ENCODE data around the gene NCOA5.
"Not testable (repeated sequence)": the region's sequence is repeated elsewhere in the genome, so short reads cannot be mapped to it uniquely, and the experiment has no call there.

The NCOA5 gene

DNA sequence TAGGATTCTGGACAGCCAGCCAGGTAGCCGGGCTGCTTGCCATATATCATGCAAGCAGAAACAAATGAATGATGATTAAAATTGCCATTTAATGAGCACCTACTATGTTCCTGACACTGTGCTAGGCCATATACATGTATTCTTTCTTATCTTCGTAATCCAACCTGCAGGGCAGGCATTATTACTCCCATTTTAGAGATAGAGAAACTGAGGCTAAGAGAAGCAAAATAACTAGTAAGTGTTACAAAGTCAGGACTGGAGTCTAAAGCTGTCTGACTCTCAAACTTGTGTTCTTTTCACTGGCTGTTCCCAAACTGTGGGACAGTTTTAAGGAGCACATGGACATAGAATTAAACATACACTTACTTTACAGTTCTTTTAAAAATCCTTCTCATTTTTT is 30.4 kb upstream of the NCOA5 start:
- no peak for DNase-seq (ENCODE audit: low read depth)

DNA sequence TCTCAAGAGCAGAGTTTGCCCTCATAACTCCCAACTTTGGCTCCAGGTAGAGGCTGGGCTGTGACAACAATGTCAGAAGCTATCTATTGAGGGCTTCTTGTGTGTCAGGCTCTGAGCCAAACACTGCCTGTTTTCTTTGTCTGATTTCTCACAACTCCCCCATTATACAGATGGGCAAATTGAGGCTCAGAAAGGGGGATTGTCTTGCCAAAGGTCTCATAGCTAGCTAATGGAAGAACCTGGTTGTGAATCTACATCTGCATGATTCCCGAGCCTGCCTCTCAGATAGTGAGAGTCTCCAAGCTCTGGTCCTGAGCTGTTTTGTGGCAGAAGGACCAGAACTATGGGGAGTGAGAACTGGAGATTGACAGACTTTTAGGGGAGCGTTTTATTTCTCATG is 29.8 kb upstream of the NCOA5 start:
- DNase-seq (ENCODE audit: low read depth) = no peak

DNA sequence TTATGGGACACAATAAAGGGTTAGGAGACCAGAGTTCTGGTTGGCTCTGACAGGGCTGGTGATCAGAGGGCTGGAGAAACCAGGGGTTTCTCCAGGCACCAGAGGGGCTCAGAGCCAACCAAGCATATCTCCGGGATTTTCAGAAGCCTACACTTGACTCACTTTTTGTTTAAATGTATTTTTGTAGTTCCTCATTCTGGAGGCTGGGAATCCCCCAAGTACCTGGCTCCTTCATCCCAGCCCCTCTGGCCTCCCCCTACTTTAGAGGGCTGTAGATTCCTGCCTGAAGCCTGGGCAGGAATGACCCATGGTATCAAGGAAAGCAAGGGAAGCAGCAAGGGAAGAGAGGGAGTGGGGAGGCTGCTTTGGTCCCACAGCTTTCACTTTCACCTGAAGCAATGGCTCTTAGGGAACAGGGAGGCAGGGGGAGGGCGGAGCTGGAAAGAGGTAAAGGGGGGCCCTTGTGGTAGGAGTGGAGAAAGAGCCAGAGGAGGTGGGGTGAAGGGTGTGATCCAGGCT is 29.3 kb upstream of the NCOA5 start:
- no peak for DNase-seq (ENCODE audit: low read depth)

- no peak for DNase-seq (ENCODE audit: low read depth)
These were observed 28.8 kb upstream of the NCOA5 start for GRCh38 chr20:46118481-46119020.

GRCh38 chr20:46117704-46118467 is 28.1 kb upstream of the NCOA5 start, which contains the start of gene CD40:
TSS of gene CD40 (plus strand) at chr20:46118314. CDS start at chr20:46118344, 30 bp downstream.
- peak; percentile 37 for DNase-seq (ENCODE audit: low read depth)

GRCh38 chr20:46114449-46114848 is 24.7 kb upstream of the NCOA5 start:
- no peak for DNase-seq (ENCODE audit: low read depth)

DNA sequence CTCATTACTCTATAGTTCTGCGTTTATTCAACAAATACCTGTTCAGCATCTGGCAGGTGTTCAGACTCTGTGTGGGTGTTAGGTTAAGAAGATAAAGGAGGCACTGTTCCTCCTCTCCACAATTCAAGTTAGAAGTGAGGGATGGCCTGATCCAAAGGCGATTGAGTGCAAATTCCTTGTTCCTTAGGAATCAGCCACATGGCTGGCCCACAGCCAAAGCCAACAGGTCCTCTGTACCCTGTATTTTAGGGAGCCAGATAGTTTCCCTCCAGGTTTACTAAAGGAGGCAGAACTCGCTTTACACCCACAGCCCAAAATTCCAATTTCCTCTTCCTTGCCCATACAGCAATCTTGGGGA is 23.3 kb upstream of the NCOA5 start:
- no peak for DNase-seq (ENCODE audit: low read depth)

GRCh38 chr20:46112430-46113112 is 22.8 kb upstream of the NCOA5 start:
- DNase-seq (ENCODE audit: low read depth) = no peak

DNA sequence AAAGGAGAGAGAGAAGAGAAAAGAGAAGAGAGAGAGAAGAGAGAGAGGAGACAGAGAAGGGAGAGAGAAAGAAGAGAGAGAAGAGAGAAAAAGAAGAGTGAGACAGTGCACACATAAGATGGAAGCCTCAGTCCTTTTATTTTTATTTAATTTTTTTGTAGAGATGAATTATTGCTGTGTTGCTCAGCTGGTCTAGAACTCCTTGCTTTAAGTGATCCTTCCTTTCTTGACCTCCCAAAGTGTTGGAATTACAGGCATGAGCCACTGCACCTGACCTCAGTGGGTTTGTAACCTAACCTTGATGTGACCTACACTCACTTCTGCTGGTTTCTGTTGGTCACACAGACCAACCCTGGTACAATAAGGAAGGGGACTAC is 22.1 kb upstream of the NCOA5 start:
- DNase-seq (ENCODE audit: low read depth) = no peak

DNA sequence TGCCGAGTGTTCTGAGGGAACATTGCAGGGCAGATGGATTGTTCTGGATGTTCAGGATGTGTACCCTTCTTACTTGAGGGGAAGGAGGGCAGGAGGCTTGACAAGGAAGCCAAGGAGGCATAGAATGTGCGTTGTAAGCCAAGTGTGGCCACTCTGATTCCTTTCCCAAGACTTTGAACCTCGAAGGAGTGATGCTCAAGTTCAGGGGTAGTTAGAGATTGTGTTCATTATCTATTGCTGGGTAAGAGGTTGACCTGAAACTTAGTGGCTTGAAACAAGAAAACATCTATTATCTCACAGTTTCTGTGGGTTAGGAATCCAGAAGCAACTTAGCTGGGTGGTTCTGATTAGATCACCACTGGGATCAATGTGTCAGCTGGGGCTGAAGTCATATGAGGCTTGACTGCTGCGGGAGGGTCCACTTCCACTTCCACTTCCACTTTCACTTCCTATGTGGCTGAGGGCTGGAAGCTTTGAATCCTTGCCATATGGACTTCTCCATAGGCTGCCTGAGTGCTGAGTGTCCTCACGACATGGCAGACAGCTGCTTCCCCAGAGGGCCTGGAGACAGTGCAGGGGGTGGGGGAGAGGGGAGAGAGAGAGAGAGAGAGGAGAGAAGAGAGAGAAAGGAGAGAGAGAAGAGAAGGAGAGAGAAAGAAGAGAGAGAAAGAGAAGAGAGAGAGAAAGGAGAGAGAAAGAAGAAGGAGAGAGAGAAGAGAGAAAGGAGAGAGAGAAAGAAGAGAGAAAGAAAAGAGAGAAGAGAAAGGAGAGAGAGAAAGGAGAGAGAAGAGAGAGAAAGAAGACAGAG is 21.5 kb upstream of the NCOA5 start:
- DNase-seq (ENCODE audit: low read depth) = no peak

DNA sequence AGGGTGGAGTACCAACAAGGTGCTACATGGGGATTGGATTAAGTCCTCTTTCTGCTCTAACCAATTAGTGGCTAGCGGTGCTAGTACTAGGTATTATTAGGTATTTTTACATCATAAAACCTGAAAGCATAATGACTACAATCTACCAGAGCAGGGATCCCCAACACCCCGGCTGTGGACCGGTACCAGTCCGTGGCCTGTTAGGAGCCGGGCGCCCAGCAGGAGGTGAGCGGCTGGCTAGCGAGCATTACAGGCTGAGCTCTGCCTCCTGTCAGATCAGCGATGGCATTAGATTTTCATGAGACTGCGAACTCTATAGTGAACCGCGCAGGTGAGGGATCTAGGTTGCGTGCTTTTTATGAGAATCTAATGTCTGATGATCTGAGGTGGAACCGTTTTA is 19.2 kb upstream of the NCOA5 start:
- DNase-seq (ENCODE audit: low read depth) = no peak

- DNase-seq (ENCODE audit: low read depth) = no peak
These were observed 18.7 kb upstream of the NCOA5 start for GRCh38 chr20:46108435-46108841.

DNA sequence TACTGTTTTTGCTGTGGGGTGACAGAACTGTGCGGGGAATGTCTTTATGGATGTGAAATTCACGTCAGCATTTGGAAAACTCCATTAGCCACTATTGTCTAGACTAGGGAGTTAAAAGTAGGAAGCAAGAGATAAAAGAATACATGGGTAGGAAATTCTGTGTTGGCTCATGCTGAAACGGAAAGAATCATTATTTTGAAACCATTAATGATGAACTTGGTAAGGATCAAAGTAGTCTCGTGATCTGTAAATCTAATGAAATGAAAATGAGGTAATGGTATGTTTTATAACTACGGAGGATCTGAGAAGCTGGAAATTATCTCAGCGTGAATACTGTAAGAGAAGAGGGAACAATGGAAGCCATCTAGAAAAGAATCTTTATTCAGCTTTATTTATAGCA is 17.3 kb upstream of the NCOA5 start:
- no peak for DNase-seq (ENCODE audit: low read depth)

- no peak for DNase-seq (ENCODE audit: low read depth)
These were observed 14.5 kb upstream of the NCOA5 start for GRCh38 chr20:46104262-46104661.

DNA sequence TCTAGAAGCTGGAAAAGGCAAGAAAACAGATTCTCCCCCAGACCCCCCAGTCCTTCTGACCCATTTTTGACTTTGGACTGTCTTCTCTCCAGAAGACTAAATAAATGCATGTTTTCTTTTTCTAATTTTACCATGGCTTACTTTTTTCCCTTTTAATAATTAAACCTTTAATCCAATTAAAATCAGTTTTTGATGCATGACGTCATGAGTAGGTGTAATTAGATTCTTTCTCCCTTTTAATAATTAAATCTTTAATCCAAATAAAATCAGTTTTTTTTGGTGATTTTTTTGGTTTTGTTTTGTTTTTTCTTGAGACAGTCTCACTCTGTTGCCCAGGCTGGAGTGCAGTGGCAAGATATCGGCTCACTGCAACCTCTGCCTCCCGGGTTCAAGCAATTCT is 13.2 kb upstream of the NCOA5 start:
- DNase-seq (ENCODE audit: low read depth) = no peak

DNA sequence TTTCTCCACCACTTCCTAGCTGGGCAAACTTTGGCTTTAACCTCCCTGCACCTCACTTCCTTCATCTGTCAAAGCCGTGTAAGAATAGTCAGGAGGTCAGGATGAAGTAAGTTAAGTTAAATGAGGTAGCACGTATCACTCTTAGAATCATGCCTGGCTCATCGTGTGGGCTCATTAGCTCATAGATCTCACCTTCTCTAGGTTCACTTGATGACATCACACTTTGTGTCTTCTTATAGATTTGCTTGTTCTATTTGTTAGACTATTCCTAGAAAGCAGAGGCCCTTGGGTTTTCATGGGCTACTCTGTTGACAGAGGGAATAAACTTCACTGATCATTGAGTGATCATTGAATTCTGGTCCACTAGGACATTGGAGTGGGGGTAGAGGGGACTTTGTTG is 12.2 kb upstream of the NCOA5 start:
- no peak for DNase-seq (ENCODE audit: low read depth)

- no peak for DNase-seq (ENCODE audit: low read depth)
These were observed 11.2 kb upstream of the NCOA5 start for GRCh38 chr20:46100988-46101387.

GRCh38 chr20:46100444-46100843 is 10.7 kb upstream of the NCOA5 start:
- DNase-seq (ENCODE audit: low read depth) = not testable (repeated sequence)

GRCh38 chr20:46099491-46100287 is 9.9 kb upstream of the NCOA5 start:
- DNase-seq (ENCODE audit: low read depth) = no peak

GRCh38 chr20:46093531-46093930 is 3.8 kb upstream of the NCOA5 start:
- no peak for DNase-seq (ENCODE audit: low read depth)
